Fibroblast of upper back skin (primary cell): Measurements from ENCODE around the gene SZT2.
"Not testable (repeated sequence)": the region's sequence is repeated elsewhere in the genome, so short reads cannot be mapped to it uniquely, and the experiment has no call there.

Experiments
- DNase-seq: peaks from one replicate; pipeline ENCODE4 v3.0.0-alpha.2; 2013

The SZT2 gene

GRCh38 chr1:43392702-43393101 lies 3.0 kb downstream of the SZT2 start:
- DNase-seq = no peak

- no peak for DNase-seq
Measured at GRCh38 chr1:43395523-43395922, 5.8 kb downstream of the SZT2 start.

GRCh38 chr1:43396059-43396458 lies 6.4 kb downstream of the SZT2 start:
- DNase-seq = no peak

- no peak for DNase-seq
Measured at GRCh38 chr1:43398227-43398626, 8.5 kb downstream of the SZT2 start.

- DNase-seq = not testable (repeated sequence)
Measured at GRCh38 chr1:43400441-43400840, 10.7 kb downstream of the SZT2 start.

- no peak for DNase-seq
Measured at GRCh38 chr1:43402089-43402865, 12.6 kb downstream of the SZT2 start.

- DNase-seq = no peak
Measured at GRCh38 chr1:43404353-43404752, 14.7 kb downstream of the SZT2 start.

- DNase-seq = no peak
Measured at GRCh38 chr1:43405219-43405875, 15.6 kb downstream of the SZT2 start.

DNA sequence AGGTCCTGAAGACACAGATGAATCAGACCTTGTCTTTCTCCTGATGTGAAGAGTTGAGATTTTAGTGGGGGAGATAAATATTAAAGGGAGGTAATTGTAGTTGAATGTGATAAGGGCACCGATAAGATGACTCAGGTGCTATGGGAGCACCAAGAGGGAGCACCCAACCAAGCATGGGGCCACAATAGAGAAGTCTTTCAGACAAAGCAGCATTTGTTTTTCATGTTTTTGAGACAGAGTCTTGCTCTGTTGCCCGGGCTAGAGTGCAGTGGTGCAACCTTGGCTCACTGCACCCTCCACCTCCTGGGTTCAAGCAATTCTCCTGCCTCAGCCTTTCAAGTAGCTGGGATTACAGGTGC lies 16.2 kb downstream of the SZT2 start:
- no peak for DNase-seq

DNA sequence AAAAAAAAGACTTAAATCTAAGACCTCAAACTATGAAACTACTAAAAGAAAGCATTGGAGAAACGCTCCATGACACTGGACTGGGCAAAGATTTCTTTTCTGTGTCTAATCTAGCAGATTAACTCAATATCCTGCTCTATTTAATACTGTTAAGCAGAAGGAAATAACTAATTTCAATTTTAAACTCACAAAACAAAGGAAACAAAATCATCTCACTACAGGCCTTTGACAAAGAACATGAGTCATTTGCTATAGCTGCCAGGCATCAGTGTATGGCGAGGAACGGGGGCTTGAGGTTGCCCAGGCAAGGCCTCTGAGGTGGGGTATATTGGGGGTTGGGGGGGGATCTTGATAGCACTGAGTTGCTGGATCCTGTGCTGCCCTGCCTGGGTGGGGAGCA lies 20.9 kb downstream of the SZT2 start:
- no peak for DNase-seq

- DNase-seq = not testable (repeated sequence)
Measured at GRCh38 chr1:43413426-43413825, 23.7 kb downstream of the SZT2 start.

DNA sequence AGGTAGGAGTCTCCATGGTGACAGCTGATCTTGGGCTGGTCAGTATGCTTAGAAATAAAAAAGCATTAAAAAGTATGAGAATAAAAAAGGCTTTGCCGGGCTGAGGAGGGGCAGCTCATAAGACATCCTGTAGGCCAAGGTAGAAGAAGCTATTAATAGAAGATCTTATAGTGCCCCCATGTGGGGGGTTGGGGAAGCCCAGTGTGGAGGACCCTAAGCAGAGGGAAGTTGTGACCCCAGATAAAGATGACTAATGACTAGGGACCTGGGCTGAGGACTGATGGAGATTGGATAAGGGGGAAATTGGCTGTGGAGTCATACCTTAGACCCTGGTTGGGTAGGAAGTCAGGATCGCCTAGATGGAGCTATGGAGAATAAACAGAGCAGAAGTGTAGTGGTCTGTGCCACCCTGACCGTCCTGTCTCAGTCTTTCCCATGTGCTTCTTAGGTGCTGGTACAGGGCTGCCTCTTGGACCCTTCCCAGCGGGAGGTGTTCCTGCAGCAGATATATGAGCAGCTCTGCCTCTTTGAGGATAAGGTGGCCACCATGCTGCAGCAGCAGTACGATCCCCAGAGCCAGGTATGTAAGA lies 25.0 kb downstream of the SZT2 start:
- peak; percentile 49 for DNase-seq

- DNase-seq = no peak
Measured at GRCh38 chr1:43415901-43416300, 26.2 kb downstream of the SZT2 start.

- no peak for DNase-seq
Measured at GRCh38 chr1:43418858-43419257, 29.2 kb downstream of the SZT2 start.

DNA sequence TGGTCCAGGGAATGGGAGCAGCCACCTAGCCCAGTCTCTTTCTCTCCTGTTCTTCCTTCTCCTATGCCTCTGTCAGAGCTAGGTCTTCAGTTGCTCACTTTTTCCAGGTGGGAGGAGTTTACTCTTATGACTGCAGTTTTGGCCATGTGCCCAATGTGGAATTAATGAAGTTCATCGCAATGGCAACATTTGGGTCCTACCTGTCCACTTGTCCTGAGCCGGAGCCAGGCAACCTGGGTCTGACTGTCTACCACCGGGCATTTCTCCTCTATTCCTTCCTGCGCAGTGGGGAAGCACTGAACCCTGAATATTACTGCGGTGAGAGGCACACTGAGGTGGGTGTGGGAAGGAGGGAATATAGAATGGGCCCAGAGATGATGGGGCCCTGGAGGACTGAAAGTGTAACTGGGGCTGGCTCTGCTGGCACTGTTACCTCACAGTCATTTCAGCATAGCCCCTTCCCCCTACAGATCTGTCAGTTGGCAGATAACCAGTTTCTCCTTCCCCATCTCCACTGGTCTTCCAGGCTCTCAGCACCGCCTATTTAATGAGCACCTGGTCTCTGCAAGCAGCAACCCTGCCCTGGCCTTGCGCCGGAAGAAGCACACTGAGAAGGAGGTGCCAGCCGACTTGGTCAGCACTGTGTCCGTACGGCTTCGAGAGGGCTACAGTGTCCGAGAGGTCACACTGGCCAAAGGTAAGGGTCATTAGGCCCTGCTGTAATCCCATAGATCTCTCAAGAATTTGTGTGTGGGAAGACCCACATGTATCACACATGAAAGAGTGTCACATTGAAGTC lies 30.1 kb downstream of the SZT2 start:
- no peak for DNase-seq

- DNase-seq = no peak
Measured at GRCh38 chr1:43420874-43421273, 31.2 kb downstream of the SZT2 start.

DNA sequence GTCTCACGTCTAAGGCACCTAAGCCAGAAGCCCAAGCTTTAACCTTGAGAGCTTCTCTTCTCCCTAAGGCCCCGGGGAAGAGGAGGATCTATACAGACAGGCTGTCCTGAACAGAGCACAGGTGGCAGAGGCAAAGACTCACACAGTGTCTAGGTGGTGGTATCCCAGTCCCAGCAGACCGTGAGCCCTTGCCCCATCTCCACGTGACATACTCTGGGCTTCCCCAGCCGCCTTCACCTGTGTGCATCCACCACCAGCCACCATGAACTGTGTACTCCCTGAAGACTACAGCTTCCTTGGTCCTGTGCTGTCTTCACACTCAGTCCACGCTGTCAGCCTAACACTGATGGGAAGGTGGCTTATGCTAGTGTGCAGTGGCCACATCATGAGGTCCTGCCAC lies 31.7 kb downstream of the SZT2 start:
- DNase-seq = no peak

- no peak for DNase-seq
Measured at GRCh38 chr1:43421976-43422750, 32.5 kb downstream of the SZT2 start.

- DNase-seq = no peak
Measured at GRCh38 chr1:43422995-43423671, 33.4 kb downstream of the SZT2 start.

GRCh38 chr1:43423672-43424550 lies 34.2 kb downstream of the SZT2 start:
- no peak for DNase-seq

- peak; percentile 8 for DNase-seq
Measured at GRCh38 chr1:43425045-43425444, 35.3 kb downstream of the SZT2 start.
